ENCODE data around the gene TMBIM6.

The TMBIM6 gene

DNA sequence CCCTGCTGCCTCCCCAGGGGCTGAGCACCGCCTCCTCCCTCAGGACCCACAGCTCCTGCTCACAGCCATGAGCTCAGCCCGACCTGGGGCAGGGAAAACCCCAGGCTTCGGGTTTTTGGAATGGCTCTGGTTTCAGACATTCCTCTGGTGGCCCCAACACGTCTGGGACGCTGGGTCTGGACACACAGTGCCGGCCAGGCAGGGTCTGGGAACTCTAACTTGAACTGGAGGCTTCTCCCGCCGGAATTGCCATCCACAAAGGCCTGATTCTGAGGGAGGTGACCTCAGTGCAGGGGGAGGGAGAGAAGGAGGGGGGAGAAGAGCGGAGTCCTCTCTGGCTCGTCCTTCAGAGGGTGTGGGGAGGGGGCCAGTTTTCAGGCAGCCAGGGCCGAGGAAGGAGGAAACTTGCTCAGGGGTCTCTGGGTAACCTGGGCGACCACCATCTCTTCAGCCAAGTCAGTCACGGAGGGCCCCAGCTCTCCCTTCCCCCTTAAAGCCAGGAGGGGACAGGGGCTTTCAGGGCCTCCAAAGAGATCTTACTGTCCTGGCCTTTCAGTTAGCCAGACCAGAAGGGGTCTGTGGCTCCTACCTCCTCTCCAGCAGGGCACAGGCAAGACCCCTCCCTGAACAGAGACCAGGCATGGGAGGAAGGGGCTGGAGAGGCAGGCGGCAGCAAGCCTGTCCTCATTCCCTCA lies 67.5 kb downstream of the TMBIM6 start:
- intact Hi-C loops (cut with DNase I) = no loop called here
- peak; percentile 29 to 88 (median 69) for DNase-seq

DNA sequence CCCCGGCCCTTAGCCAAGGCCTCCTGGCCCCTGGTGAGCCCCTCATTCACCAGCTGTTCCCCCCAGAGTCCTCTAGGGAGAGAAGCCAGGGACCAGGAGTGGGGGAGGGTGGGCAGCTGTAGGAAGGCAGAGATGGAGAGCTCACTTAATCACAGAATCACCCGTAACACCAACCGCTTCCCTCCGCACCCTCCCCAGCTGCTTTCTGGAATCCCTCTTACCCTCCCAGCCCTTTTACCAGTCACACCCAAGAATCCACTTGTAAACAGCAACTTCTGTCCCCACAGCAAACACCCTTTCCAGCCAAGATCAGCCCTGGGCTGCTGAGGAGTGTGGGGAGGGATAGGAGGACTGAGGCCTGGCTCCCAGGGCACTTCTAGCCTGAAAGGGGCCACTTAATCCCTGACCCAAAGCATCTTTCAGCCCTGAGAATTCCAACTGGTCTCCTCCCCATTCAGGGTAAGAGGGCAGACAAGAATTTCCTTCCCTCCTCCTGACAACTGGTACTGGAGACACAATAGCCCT lies 68.1 kb downstream of the TMBIM6 start:
- intact Hi-C loops (cut with DNase I) = no loop called here
- DNase-seq = peak in 13 of 42 donors; percentile 13 to 66 (median 30)

DNA sequence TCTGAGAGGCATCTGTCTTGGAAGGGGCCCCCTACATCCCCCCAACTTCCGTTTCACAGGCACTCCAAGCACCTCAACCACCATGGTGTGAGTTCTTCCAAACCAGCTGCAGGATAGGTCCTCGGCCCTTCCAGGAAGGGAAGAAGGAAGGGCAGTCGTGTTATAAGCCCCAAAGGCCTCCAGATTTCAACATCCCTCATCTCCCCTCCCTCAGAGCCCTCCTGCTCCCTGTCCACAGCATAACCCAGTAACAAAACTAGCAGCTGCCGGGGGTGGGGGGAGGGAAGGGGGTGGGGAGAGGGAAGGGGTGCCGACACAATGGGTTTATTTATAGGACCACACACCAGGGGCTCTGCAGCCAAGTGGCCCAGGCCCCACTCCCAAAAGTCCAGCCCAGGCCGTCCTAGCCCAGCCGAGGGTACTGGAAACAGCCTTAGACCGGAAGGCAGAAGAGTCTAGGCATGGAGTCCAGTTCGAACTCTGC lies 68.6 kb downstream of the TMBIM6 start:
- intact Hi-C loops (cut with DNase I) = no loop called here
- DNase-seq = peak in 31 of 42 donors; percentile 21 to 76 (median 48)

DNA sequence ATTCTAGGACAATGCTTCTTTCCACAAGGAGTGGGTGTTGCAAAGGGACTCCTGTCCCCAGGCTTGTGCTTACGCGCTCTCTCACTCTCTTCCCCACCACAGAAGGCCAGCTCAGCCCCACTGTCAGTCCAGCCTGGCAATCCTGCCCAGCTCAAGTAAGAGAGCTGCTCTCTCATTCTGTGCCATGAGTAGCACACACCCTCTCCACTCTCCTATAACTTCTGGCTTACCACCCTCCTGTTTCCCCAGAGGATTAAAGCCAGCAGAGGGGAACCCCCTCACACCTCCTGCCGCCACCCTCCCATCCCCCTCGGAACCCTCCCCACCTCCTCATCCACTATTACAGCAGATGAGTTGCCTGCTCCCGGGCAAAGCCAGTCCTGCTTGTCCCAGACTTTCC lies 69.8 kb downstream of the TMBIM6 start:
- intact Hi-C loops (cut with DNase I) = no loop called here
- peak in 6 of 42 donors; percentile 14 to 58 (median 27) for DNase-seq

DNA sequence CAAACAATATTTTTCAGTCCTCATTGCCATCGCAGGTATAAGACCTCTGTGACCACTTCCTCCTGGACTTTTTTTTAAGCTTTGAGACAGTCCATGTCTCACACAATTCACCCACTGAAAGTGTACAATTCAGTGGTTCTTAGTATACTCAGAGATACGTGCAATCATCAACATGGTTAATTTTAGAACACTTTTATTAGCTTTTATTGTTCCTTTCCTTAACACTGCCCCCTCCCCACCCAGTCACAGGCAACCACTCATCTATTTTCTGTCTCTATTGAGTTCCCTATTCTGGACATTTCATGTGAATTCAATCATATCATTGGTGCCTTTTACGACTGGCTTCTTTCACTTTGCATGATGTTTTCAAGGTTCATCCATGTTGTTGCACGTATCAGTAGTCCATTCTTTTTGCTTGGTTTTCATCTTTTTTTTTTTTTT lies 70.6 kb downstream of the TMBIM6 start:
- DNase-seq = no peak
- intact Hi-C loops (cut with DNase I) = no loop called here

DNA sequence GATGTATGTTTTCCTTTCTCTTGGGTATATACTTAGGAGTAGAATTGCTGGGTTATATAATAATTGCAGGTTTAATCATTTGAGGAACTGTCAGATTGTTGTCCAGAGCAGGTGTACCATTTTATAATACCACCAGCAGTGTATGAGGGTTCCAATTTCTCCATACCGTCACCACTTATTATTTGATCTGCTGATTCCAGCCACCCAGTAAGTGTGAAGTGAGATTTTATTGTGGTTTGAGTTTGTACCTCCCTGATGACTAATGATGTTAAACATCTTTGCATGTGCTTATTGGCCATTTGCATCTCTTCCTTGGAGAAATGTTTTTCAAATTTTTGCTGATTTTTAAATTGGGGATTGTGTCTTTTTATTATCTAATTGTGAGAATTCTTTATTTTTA lies 71.8 kb downstream of the TMBIM6 start:
- DNase-seq = no peak

More for the DNA sequence above, 71.8 kb downstream of the TMBIM6 start:
- intact Hi-C loops (cut with DNase I) = no loop called here

Data from head of caudate nucleus (tissue), 42 donors.